Lower lobe of right lung (tissue), 2 donors: ENCODE results near the gene KIF9. TPM values are rescaled to one million over a fixed set of nuclear protein-coding genes. Genes with fewer than 3 reads are reported as not detected.
"Not testable (repeated sequence)": the region's sequence is repeated elsewhere in the genome, so short reads cannot be mapped to it uniquely, and the experiment has no call there.

Experiments used
- ATAC-seq, 2 donors: fragments of 200-7000 bp; cut with Tn5 transposase; one replicate each; pipeline ENCODE4 v1.9.1; 2020 to 2022; ENCODE audit warnings: mild to moderate bottlenecking in 2 of 2, moderate library complexity in 2 of 2
- DNase-seq: peaks from one replicate; pipeline ENCODE4 v3.0.0-alpha.2; 2020
- H3K27ac ChIP-seq: fragments of 200-600 bp; one replicate; pipeline ENCODE4 v1.8.0; 2022
- H3K27me3 ChIP-seq: fragments of 200-600 bp; one replicate; pipeline ENCODE4 v1.8.0; 2022; ENCODE audit warnings: low read depth
- H3K36me3 ChIP-seq: fragments of 200-600 bp; one replicate; pipeline ENCODE4 v1.8.0; 2022; ENCODE audit warnings: mild to moderate bottlenecking
- H3K4me1 ChIP-seq: fragments of 200-600 bp; one replicate; pipeline ENCODE4 v1.8.0; 2022
- H3K4me3 ChIP-seq: fragments of 200-600 bp; one replicate; pipeline ENCODE4 v1.8.0; 2022; ENCODE audit warnings: mild to moderate bottlenecking
- H3K9me3 ChIP-seq: fragments of 200-600 bp; one replicate; pipeline ENCODE4 v1.8.0; 2022
- intact Hi-C: fragments of 100-400 bp; cut with DNase I; formaldehyde crosslinking; loops from one replicate; pipeline ENCODE4 v1.11.0; 2022
- total RNA-seq: library from RNA; stranded (reverse); fragmentation: NEBNext Ultra II Directional; extraction: Animal tissue kit (Norgen Biotek cat#: 25700); gene quantifications from one replicate; pipeline ENCODE4 v1.2.1, GENCODE V29; 2021
- TF ChIP-seq, protein P1 (sequence below): fragments of 200-600 bp; IDR thresholded peaks from one replicate; pipeline ENCODE4 v1.8.0; 2022; ENCODE audit warnings: antibody characterized with exemption, mild to moderate bottlenecking
- donor health status: DM: no; HTN: yes; CAD: no; lungs with severe emphysema.

Gene KIF9
- total RNA-seq, 1 donor from 2014 or later: 8.7 TPM

DNA sequence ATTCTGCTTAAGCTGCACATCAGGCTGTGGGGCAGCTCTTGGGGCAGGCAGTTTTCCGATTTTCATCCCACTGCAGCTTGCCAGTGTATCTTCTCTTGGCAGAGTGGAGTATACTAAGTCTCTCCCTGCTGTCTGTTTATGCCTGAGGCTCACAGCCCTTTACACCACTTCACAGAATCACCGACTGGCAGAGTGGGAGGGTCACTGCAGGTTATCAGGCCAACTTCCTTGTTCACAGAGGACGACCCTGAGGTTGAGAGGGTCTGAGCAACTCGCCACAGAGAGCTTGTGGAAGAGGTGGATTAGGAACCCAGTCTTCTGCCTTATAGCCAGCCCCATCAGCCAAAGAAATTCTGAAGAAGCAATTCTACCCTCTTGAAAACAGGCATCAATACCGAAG, 30.9 kb downstream of the KIF9 start:
- DNase-seq (peak; percentile 3), ATAC-seq (no peak)
- H3K4me3 ChIP-seq: no peak overlapping the region
- H3K27me3 ChIP-seq: no peaks in the 10 kb centered on the region
- H3K36me3 ChIP-seq: no peaks in the 10 kb centered on the region
- H3K27ac ChIP-seq: no peak overlapping the region
- H3K9me3 ChIP-seq: no peaks in the 10 kb centered on the region
- intact Hi-C loops: no loop called here
- H3K4me1 ChIP-seq: no peaks in the 10 kb centered on the region
- TF ChIP-seq, protein P1, sequence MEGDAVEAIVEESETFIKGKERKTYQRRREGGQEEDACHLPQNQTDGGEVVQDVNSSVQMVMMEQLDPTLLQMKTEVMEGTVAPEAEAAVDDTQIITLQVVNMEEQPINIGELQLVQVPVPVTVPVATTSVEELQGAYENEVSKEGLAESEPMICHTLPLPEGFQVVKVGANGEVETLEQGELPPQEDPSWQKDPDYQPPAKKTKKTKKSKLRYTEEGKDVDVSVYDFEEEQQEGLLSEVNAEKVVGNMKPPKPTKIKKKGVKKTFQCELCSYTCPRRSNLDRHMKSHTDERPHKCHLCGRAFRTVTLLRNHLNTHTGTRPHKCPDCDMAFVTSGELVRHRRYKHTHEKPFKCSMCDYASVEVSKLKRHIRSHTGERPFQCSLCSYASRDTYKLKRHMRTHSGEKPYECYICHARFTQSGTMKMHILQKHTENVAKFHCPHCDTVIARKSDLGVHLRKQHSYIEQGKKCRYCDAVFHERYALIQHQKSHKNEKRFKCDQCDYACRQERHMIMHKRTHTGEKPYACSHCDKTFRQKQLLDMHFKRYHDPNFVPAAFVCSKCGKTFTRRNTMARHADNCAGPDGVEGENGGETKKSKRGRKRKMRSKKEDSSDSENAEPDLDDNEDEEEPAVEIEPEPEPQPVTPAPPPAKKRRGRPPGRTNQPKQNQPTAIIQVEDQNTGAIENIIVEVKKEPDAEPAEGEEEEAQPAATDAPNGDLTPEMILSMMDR: no peak

DNA sequence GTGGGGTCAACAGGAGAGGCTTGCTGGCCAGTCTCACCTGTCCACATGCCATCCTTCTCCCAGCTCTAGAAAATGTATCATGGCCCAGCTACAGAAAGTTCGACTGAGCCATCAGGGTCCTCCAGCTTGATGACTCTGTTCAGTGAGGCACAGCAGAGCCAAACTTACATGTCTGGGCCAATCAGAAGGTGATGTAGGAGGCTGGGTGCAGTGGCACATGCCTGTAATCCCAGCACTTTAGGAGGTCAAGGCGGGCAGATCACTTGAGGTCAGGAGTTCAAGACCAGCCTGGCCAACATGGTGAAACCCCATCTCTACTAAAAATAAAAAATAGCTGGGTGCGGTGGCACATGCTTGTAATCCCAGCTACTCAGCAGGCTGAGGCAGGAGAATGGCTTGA, 31.5 kb downstream of the KIF9 start:
- H3K4me3 ChIP-seq, intact Hi-C loops, ATAC-seq, H3K9me3 ChIP-seq, H3K36me3 ChIP-seq, H3K27ac ChIP-seq, H3K4me1 ChIP-seq, H3K27me3 ChIP-seq: not testable (repeated sequence)
- peak; percentile 1 for DNase-seq

DNA sequence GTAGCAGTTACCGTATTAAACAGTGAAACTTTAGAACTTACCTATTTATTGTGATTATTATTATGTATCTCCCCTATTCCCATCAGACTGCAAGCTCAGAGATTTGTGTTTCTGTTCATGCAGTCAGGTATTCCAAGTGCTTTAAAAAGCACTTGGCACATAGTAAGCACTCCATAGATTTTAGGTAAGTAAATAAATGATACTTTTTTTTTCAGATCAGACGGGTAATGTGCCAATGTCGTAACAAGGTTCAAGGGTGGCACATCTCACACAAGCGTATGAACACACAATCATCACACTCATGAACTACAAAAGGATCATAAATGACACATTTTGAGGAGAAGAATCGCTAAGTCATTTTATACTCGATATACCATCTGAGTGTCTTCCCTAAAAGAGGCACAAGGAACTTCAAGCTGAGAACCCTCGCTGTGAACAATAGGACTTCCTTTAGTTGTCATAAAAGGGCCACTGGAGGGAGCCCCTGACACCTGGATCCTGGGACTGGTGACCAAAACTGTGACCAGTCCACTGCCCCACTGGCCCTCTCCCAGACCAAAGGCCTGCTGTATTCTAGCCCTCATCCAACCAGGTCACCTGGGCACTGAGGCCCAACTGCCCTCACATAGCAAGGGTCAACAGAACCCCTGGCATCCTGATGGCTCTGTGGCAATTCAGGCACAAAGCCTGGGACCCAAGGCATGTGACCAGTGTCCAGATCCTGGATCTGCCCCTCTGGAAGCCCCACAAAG, 32.1 kb downstream of the KIF9 start:
- DNase-seq: peak; percentile 63
- H3K9me3 ChIP-seq: no peaks in the 10 kb centered on the region
- H3K4me1 ChIP-seq: no peaks in the 10 kb centered on the region
- ATAC-seq: peak; percentile 86 to 90
- no peaks in the 10 kb centered on the region for H3K36me3 ChIP-seq
- no peak overlapping the region for H3K4me3 ChIP-seq
- intact Hi-C loops: no loop called here
- TF ChIP-seq, protein P1: peak; percentile 55
- no peaks in the 10 kb centered on the region for H3K27me3 ChIP-seq
- H3K27ac ChIP-seq: no peak overlapping the region

DNA sequence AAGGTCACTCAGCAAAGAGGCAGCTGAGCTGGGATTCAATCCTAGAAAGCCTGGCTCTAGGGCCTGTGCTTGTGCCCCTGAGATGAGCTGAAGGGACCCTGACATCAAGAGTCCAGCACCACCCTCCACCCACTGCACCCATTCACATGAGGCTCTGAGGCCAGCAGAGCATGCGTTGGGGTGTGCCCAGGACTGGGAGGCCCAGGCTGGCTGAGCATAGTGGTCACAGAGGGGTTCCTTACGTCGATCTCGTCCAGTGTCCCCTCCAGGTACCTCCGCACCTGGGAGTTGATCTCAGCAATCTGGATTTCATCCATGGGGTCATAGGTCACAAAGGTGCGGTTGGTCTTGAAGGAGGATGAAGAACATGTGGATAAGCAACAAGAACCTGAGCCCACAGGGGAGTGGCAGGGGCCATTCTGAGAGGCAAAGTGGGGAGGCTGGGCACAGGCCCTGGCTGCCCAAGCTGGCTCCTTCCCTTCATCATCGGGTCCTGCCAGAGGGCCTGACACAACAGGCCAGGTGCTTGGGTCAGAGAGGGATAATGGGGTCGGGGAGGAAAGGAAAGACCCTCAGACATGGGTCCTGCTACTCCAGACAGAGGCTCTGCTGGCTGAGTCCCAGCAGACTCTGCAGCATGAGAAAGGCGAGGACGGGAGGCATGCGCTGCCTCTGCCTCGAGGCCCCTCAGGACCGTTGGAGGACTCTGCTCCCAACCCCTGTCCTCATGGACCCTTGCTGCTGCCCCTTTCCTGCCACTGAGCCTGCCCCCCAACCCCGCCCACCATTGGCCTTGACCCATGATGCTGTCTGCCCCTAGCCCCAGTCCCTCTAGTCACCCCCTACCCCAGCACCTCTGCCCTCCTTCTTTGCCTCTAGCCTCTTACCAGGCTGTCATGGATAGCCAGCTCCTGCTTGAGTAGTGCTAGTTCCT, 35.2 kb downstream of the KIF9 start:
- Histone ChIP-seq H3K9me3 (no peaks in the 10 kb centered on the region), H3K36me3 (no peaks in the 10 kb centered on the region), H3K27ac (no peak overlapping the region), H3K27me3 (no peaks in the 10 kb centered on the region), H3K4me3 (no peak overlapping the region), H3K4me1 (no peaks in the 10 kb centered on the region)
- DNase-seq (peak; percentile 14), ATAC-seq (no peak)
- TF ChIP-seq, protein P1: no peak
- intact Hi-C loops: no loop called here

DNA sequence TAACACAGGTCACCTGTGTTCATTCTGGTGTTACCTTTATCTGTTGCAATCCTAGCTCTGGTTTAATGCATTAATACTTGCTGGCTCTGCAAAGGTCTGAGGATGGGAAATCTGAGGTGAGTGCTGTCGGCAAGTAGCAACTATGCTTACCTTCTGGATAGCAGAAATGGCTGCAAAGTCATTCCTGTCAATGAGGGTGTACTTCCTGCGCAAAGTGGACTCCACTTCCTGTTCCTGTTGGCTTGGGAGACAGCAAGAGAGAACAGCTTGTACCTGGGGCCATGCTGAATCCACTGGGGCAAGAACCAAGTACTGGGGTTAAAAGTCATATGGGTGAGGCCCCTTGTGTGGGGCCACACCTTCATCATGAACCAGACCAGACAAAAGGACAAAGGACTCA, 37.3 kb downstream of the KIF9 start:
- H3K4me3 ChIP-seq: no peak overlapping the region
- H3K9me3 ChIP-seq: no peaks in the 10 kb centered on the region
- H3K4me1 ChIP-seq: no peaks in the 10 kb centered on the region
- ATAC-seq (no peak), DNase-seq (peak; percentile 7)
- intact Hi-C loops: no loop called here
- H3K36me3 ChIP-seq: no peaks in the 10 kb centered on the region
- H3K27me3 ChIP-seq: no peaks in the 10 kb centered on the region
- no peak overlapping the region for H3K27ac ChIP-seq
- TF ChIP-seq, protein P1: no peak
